ENCODE measurements around the gene WASHC2A. TPM values are rescaled to one million over a fixed set of nuclear protein-coding genes. Genes with fewer than 3 reads are reported as not detected.
"Not testable (repeated sequence)": the region's sequence is repeated elsewhere in the genome, so short reads cannot be mapped to it uniquely, and the experiment has no call there.

Gene WASHC2A
- polyA plus RNA-seq, 3 donors from 2014 or later, result 9.5 to 34.0 (median 15.1) TPM

- not testable (repeated sequence) for H3K9me3 Mint-ChIP-seq; H3K27me3 Mint-ChIP-seq (ENCODE audit: low read depth in 3 of 3); DNase-seq; H3K36me3 Mint-ChIP-seq; H3K27ac Mint-ChIP-seq; H3K4me3 Mint-ChIP-seq; H3K4me1 Mint-ChIP-seq
Observed at GRCh38 chr10:50052778-50053376, 14.9 kb upstream of the WASHC2A start.

GRCh38 chr10:50055494-50056292 lies 12.1 kb upstream of the WASHC2A start:
- not testable (repeated sequence) for H3K4me3 Mint-ChIP-seq; H3K9me3 Mint-ChIP-seq; H3K4me1 Mint-ChIP-seq; DNase-seq; H3K27me3 Mint-ChIP-seq (ENCODE audit: low read depth in 3 of 3); H3K27ac Mint-ChIP-seq; H3K36me3 Mint-ChIP-seq

GRCh38 chr10:50056654-50057053 lies 11.1 kb upstream of the WASHC2A start:
- not testable (repeated sequence) for H3K4me3 Mint-ChIP-seq; H3K27me3 Mint-ChIP-seq (ENCODE audit: low read depth in 3 of 3); H3K27ac Mint-ChIP-seq; H3K9me3 Mint-ChIP-seq; H3K4me1 Mint-ChIP-seq; DNase-seq; H3K36me3 Mint-ChIP-seq

- not testable (repeated sequence) for H3K4me1 Mint-ChIP-seq; H3K27ac Mint-ChIP-seq; H3K9me3 Mint-ChIP-seq; H3K36me3 Mint-ChIP-seq; H3K27me3 Mint-ChIP-seq (ENCODE audit: low read depth in 3 of 3); H3K4me3 Mint-ChIP-seq; DNase-seq
Observed at GRCh38 chr10:50058727-50059126, 9.0 kb upstream of the WASHC2A start.

GRCh38 chr10:50059946-50060345 lies 7.8 kb upstream of the WASHC2A start:
- H3K4me1 Mint-ChIP-seq; H3K9me3 Mint-ChIP-seq; H3K27me3 Mint-ChIP-seq (ENCODE audit: low read depth in 3 of 3); H3K36me3 Mint-ChIP-seq; H3K27ac Mint-ChIP-seq; H3K4me3 Mint-ChIP-seq; DNase-seq: not testable (repeated sequence)

- not testable (repeated sequence) for H3K4me1 Mint-ChIP-seq; DNase-seq; H3K36me3 Mint-ChIP-seq; H3K27ac Mint-ChIP-seq; H3K9me3 Mint-ChIP-seq; H3K4me3 Mint-ChIP-seq; H3K27me3 Mint-ChIP-seq (ENCODE audit: low read depth in 3 of 3)
Observed at GRCh38 chr10:50061548-50061947, 6.2 kb upstream of the WASHC2A start.

GRCh38 chr10:50063100-50063499 lies 4.7 kb upstream of the WASHC2A start:
- H3K27ac Mint-ChIP-seq, result no peak overlapping the region
- no peaks in the 10 kb centered on the region for H3K36me3 Mint-ChIP-seq
- H3K9me3 Mint-ChIP-seq, result no peaks in the 10 kb centered on the region
- no peak for DNase-seq
- H3K4me1 Mint-ChIP-seq, result peaks cover 5 to 9% of the 10 kb centered on the region in 2 donors
- H3K4me3 Mint-ChIP-seq, result no peak overlapping the region
- H3K27me3 Mint-ChIP-seq (ENCODE audit: low read depth in 3 of 3), result peaks cover 4 to 6% (median 5%) of the 10 kb centered on the region in 3 donors

GRCh38 chr10:50068352-50068659 lies 552 bp downstream of the WASHC2A start:
- not testable (repeated sequence) for H3K36me3 Mint-ChIP-seq; H3K27me3 Mint-ChIP-seq (ENCODE audit: low read depth in 3 of 3); H3K9me3 Mint-ChIP-seq
- Mint-ChIP-seq H3K27ac (peak overlapping the region in 3 of 6 donors; percentile 31 to 78 (median 62)), H3K4me3 (peak overlapping the region; percentile 40 to 81 (median 70)), H3K4me1 (peaks cover 11 to 19% of the 10 kb centered on the region in 2 donors)
- DNase-seq, result peak in 2 of 3 donors; percentile 9 to 11

GRCh38 chr10:50075139-50075538 lies 7.4 kb downstream of the WASHC2A start:
- not testable (repeated sequence) for H3K27ac Mint-ChIP-seq; H3K4me3 Mint-ChIP-seq; H3K27me3 Mint-ChIP-seq (ENCODE audit: low read depth in 3 of 3); H3K36me3 Mint-ChIP-seq; DNase-seq; H3K9me3 Mint-ChIP-seq
- peaks cover 3 to 10% of the 10 kb centered on the region in 2 donors for H3K4me1 Mint-ChIP-seq

- not testable (repeated sequence) for H3K36me3 Mint-ChIP-seq; H3K4me1 Mint-ChIP-seq; H3K27me3 Mint-ChIP-seq (ENCODE audit: low read depth in 3 of 3); H3K9me3 Mint-ChIP-seq
- DNase-seq, result peak in 1 of 3 donors; percentile 5
- H3K27ac Mint-ChIP-seq, result peak overlapping the region in 1 of 6 donors; percentile 55
- H3K4me3 Mint-ChIP-seq, result peak overlapping the region in 1 of 5 donors; percentile 12
Observed at GRCh38 chr10:50075544-50075943, 7.8 kb downstream of the WASHC2A start.

- DNase-seq, H3K4me3 Mint-ChIP-seq, H3K4me1 Mint-ChIP-seq: not testable (repeated sequence)
Observed at GRCh38 chr10:50091304-50091703, 23.6 kb downstream of the WASHC2A start.

GRCh38 chr10:50092928-50093327 lies 25.2 kb downstream of the WASHC2A start:
- H3K36me3 Mint-ChIP-seq, result not testable (repeated sequence)

More at GRCh38 chr10:50091304-50091703, 23.6 kb downstream of the WASHC2A start:
- H3K27me3 Mint-ChIP-seq (ENCODE audit: low read depth in 3 of 3); H3K27ac Mint-ChIP-seq; H3K9me3 Mint-ChIP-seq; H3K36me3 Mint-ChIP-seq: not testable (repeated sequence)

GRCh38 chr10:50094630-50095029 lies 26.9 kb downstream of the WASHC2A start:
- not testable (repeated sequence) for DNase-seq; H3K9me3 Mint-ChIP-seq; H3K27ac Mint-ChIP-seq; H3K4me3 Mint-ChIP-seq; H3K4me1 Mint-ChIP-seq; H3K36me3 Mint-ChIP-seq; H3K27me3 Mint-ChIP-seq (ENCODE audit: low read depth in 3 of 3)

More at GRCh38 chr10:50092928-50093327, 25.2 kb downstream of the WASHC2A start:
- not testable (repeated sequence) for DNase-seq; H3K4me1 Mint-ChIP-seq; H3K9me3 Mint-ChIP-seq; H3K27ac Mint-ChIP-seq; H3K4me3 Mint-ChIP-seq; H3K27me3 Mint-ChIP-seq (ENCODE audit: low read depth in 3 of 3)

GRCh38 chr10:50095402-50095801 lies 27.6 kb downstream of the WASHC2A start:
- not testable (repeated sequence) for H3K27me3 Mint-ChIP-seq (ENCODE audit: low read depth in 3 of 3); DNase-seq; H3K9me3 Mint-ChIP-seq; H3K27ac Mint-ChIP-seq; H3K4me3 Mint-ChIP-seq; H3K4me1 Mint-ChIP-seq; H3K36me3 Mint-ChIP-seq

GRCh38 chr10:50096722-50097121 lies 29.0 kb downstream of the WASHC2A start:
- H3K4me3 Mint-ChIP-seq; H3K27me3 Mint-ChIP-seq (ENCODE audit: low read depth in 3 of 3); H3K4me1 Mint-ChIP-seq; H3K9me3 Mint-ChIP-seq; DNase-seq; H3K27ac Mint-ChIP-seq: not testable (repeated sequence)
- H3K36me3 Mint-ChIP-seq, result peaks cover 7 to 18% (median 15%) of the 10 kb centered on the region in 3 donors

Data from immature natural killer cell (primary cell).